HEK293 (cell line): ENCODE data around the gene NUP210.

Source experiments
- ZBTB26 ChIP-seq: fragments of 450-650 bp; formaldehyde crosslinking; optimal IDR thresholded peaks from 2 replicates; pipeline ENCODE3; 2016; ENCODE audit warnings: missing biosample characterization, mild to moderate bottlenecking, missing genetic modification characterization
- ZNF19 ChIP-seq: fragments of 450-650 bp; formaldehyde crosslinking; IDR thresholded peaks from 2 replicates; pipeline ENCODE4; 2016; ENCODE audit warnings: missing biosample characterization, missing genetic modification characterization, low read depth
- ZNF433 ChIP-seq: fragments of 450-650 bp; formaldehyde crosslinking; IDR thresholded peaks from 2 replicates; pipeline ENCODE4 v1.5.1; 2016; ENCODE audit warnings: missing biosample characterization, missing genetic modification characterization, low read depth
- ZNF510 ChIP-seq: fragments of 450-650 bp; formaldehyde crosslinking; IDR thresholded peaks from 2 replicates; pipeline ENCODE4 v1.5.1; 2018; ENCODE audit warnings: mild to moderate bottlenecking, missing genetic modification characterization, missing biosample characterization; ENCODE audit not compliant: insufficient replicate concordance
- ZNF549 ChIP-seq: fragments of 450-650 bp; IDR thresholded peaks from 2 replicates; pipeline ENCODE4 v1.5.1; 2018; ENCODE audit warnings: missing biosample characterization, missing genetic modification characterization, mild to moderate bottlenecking, inconsistent platforms, moderate library complexity
- ZNF561 ChIP-seq: fragments of 450-650 bp; IDR thresholded peaks from 2 replicates; pipeline ENCODE4 v1.5.1; 2018; ENCODE audit warnings: missing biosample characterization, missing genetic modification characterization, borderline replicate concordance
- ZNF600 ChIP-seq: fragments of 450-650 bp; formaldehyde crosslinking; IDR thresholded peaks from 2 replicates; pipeline ENCODE4 v1.5.1; 2016; ENCODE audit warnings: missing biosample characterization, missing genetic modification characterization
- TF ChIP-seq, protein P1 (sequence below): fragments of 450-650 bp; formaldehyde crosslinking; IDR thresholded peaks from 2 replicates; pipeline ENCODE4 v1.5.1; 2016; ENCODE audit warnings: missing biosample characterization, missing genetic modification characterization
- TF ChIP-seq, protein P2 (sequence below): fragments of 450-650 bp; formaldehyde crosslinking; IDR thresholded peaks from 2 replicates; pipeline ENCODE4 v1.5.1; 2016; ENCODE audit warnings: missing biosample characterization, missing genetic modification characterization
- TF ChIP-seq, protein P3 (sequence below): fragments of 450-650 bp; formaldehyde crosslinking; IDR thresholded peaks from 2 replicates; pipeline ENCODE4 v1.5.1; 2017; ENCODE audit warnings: missing biosample characterization, missing genetic modification characterization
- TF ChIP-seq, protein P4 (sequence below): fragments of 450-650 bp; formaldehyde crosslinking; IDR thresholded peaks from 2 replicates; pipeline ENCODE4 v1.5.1; 2016; ENCODE audit warnings: missing biosample characterization, missing genetic modification characterization

DNA sequence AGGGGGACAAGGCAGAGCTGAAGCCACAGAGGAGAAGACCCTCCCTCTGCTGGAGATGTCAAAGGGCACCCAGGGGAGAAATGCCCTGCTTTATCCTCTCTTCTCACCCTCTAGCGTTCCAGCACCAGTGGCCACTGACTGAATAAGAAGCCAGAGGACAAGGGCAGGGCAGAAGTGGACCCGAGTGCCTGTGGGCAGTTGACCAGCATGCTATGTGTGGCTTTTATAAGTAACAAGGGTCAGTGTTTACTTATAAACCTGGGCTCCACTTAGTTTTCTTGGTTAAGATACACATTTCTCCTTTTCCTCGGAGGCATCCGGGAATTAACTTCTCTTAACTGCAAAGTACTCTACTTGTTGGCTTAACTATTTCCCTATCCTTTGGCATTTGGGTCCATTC lies 46.7 kb upstream of the NUP210 start:
- no peak for TF ChIP-seq ZNF549 (tag by site-specific recombination)
- TF ChIP-seq, protein P1, sequence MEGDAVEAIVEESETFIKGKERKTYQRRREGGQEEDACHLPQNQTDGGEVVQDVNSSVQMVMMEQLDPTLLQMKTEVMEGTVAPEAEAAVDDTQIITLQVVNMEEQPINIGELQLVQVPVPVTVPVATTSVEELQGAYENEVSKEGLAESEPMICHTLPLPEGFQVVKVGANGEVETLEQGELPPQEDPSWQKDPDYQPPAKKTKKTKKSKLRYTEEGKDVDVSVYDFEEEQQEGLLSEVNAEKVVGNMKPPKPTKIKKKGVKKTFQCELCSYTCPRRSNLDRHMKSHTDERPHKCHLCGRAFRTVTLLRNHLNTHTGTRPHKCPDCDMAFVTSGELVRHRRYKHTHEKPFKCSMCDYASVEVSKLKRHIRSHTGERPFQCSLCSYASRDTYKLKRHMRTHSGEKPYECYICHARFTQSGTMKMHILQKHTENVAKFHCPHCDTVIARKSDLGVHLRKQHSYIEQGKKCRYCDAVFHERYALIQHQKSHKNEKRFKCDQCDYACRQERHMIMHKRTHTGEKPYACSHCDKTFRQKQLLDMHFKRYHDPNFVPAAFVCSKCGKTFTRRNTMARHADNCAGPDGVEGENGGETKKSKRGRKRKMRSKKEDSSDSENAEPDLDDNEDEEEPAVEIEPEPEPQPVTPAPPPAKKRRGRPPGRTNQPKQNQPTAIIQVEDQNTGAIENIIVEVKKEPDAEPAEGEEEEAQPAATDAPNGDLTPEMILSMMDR (tag by site-specific recombination): no peak
- TF ChIP-seq, protein P2, sequence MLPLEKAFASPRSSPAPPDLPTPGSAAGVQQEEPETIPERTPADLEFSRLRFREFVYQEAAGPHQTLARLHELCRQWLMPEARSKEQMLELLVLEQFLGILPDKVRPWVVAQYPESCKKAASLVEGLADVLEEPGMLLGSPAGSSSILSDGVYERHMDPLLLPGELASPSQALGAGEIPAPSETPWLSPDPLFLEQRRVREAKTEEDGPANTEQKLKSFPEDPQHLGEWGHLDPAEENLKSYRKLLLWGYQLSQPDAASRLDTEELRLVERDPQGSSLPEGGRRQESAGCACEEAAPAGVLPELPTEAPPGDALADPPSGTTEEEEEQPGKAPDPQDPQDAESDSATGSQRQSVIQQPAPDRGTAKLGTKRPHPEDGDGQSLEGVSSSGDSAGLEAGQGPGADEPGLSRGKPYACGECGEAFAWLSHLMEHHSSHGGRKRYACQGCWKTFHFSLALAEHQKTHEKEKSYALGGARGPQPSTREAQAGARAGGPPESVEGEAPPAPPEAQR (tag by site-specific recombination): no peak
- TF ChIP-seq ZNF600: no peak
- no peak for TF ChIP-seq ZNF510
- TF ChIP-seq, protein P3, sequence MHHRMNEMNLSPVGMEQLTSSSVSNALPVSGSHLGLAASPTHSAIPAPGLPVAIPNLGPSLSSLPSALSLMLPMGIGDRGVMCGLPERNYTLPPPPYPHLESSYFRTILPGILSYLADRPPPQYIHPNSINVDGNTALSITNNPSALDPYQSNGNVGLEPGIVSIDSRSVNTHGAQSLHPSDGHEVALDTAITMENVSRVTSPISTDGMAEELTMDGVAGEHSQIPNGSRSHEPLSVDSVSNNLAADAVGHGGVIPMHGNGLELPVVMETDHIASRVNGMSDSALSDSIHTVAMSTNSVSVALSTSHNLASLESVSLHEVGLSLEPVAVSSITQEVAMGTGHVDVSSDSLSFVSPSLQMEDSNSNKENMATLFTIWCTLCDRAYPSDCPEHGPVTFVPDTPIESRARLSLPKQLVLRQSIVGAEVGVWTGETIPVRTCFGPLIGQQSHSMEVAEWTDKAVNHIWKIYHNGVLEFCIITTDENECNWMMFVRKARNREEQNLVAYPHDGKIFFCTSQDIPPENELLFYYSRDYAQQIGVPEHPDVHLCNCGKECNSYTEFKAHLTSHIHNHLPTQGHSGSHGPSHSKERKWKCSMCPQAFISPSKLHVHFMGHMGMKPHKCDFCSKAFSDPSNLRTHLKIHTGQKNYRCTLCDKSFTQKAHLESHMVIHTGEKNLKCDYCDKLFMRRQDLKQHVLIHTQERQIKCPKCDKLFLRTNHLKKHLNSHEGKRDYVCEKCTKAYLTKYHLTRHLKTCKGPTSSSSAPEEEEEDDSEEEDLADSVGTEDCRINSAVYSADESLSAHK (tag by site-specific recombination): no peak
- no peak for TF ChIP-seq ZBTB26 (tag by site-specific recombination)
- TF ChIP-seq, protein P4, sequence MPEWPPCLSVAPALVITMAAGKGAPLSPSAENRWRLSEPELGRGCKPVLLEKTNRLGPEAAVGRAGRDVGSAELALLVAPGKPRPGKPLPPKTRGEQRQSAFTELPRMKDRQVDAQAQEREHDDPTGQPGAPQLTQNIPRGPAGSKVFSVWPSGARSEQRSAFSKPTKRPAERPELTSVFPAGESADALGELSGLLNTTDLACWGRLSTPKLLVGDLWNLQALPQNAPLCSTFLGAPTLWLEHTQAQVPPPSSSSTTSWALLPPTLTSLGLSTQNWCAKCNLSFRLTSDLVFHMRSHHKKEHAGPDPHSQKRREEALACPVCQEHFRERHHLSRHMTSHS: no peak
- no peak for TF ChIP-seq ZNF19 (tag by site-specific recombination)
- no peak for TF ChIP-seq ZNF433 (tag by site-specific recombination)
- TF ChIP-seq ZNF561 (tag by site-specific recombination): no peak
